GM23248 (cell line): Measurements from ENCODE around the gene PES1.

Source experiments
- EZH2 ChIP-seq: fragments of 200-600 bp; sonication (generic); IDR thresholded peaks from 2 replicates; pipeline ENCODE4 v1.6.1; 2018; ENCODE audit warnings: antibody characterized with exemption, mild to moderate bottlenecking; ENCODE audit not compliant: insufficient read depth, poor library complexity, severe bottlenecking
- EZH2phosphoT487 ChIP-seq: fragments of 200-600 bp; sonication (generic); IDR thresholded peaks from 2 replicates; pipeline ENCODE4 v1.6.1; 2018; ENCODE audit warnings: antibody characterized with exemption, moderate library complexity, mild to moderate bottlenecking, low read depth; ENCODE audit not compliant: insufficient read depth

DNA sequence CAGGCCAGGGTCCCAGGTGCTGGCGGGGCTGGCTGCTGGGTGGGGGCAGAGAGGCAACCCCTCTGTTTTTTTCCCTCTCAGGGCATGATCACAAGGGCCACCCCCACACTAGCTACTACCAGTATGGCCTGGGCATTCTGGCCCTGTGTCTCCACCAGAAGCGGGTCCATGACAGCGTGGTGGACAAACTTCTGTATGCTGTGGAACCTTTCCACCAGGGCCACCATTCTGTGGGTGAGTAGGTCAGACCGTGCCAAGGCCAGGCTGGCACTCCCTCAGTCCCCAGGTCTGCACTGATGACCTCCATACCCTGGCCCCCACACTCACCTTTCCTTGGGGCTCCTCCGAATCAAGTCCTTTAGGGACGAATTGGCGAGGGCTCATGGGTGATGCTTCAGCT, 22.6 kb upstream of the PES1 start:
- TF ChIP-seq EZH2 (no peak), EZH2phosphoT487 (no peak)
